ENCODE data around the gene DRC7. TPM values are rescaled to one million over a fixed set of nuclear protein-coding genes. Genes with fewer than 3 reads are reported as not detected.

Gene DRC7
- total and polyA plus RNA-seq, 10 of the 15 experiments (the other 5 are each of a cell fraction or from before 2014, with no cell fraction given): 0.06 to 0.49 (median 0.14) TPM; not detected in 4

DNA sequence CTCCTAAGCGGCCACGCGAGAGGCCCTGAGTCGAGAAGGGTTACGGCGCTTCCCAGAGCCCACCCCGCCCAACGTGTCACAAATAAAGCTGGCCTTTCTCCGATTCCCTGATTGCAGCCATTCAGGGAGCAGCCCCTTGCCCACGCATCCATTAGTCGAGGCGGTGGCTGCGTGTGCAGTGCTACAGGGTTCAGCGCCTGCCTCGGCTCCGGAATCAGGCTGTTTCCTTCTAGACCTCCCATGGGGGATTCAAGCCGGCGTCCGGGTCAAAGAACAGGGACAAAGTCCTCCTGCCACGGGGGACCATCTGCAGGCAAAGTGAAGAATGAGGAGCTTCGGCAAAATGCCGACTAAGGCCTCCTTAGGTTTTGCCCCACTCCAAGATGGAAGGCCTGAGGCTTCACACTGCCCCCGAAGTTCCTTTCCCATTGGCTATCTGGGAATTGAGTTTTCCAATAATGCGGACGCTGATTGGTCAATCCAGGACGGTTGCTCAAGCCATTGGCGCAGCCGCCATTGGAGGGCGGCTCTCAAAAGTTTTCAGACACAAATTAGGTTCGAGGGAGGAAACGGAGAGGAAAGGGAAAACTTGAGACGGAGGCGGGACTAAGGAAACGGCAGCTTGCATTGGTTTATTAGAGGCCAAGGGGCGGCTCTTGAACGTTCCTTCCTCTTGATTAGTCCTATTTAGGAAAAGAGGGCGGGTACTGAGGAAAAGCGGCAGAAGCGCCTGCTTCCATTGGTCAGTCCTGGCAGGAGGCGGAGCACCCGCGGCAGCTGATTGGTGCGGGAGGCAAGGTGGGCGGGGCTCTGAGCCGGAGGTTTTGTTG, 40.5 kb downstream of the DRC7 start (continued):
- TF ChIP-seq CTCF (IDR thresholded peaks at IDR 0.05 in 2 of 3, conservative IDR thresholded peaks at IDR 0.05 in 1 of 3; ENCODE audit: control insufficient read depth in 2 of 3, extremely low read depth in 1 of 3, insufficient read depth in 1 of 3, low read depth in 3 of 3, low read length in 3 of 3) (no peak), YY1 (IDR thresholded peaks at IDR 0.05; ENCODE audit: low read depth, low read length) (peak; percentile 99), IRF3 (IDR thresholded peaks at IDR 0.05) (peak; percentile 97), SMAD5 (IDR thresholded peaks at IDR 0.05; ENCODE audit: low read depth) (peak; percentile 39; the same call in 1 of the 2 replicates), LARP7 (IDR thresholded peaks at IDR 0.05) (0 out of 2 replicates have a peak, but pooled peaks have one; percentile 33), BACH1 (IDR thresholded peaks at IDR 0.05; ENCODE audit: borderline replicate concordance) (peak; percentile 58; the same call in 1 of the 2 replicates), FOS (IDR thresholded peaks at IDR 0.05; ENCODE audit: borderline replicate concordance, extremely low read depth, insufficient read length) (peak; percentile 92), ZBTB40 (IDR thresholded peaks at IDR 0.05; ENCODE audit: borderline replicate concordance) (peak; percentile 94), EGR1 (IDR thresholded peaks at IDR 0.05; ENCODE audit: borderline replicate concordance in 1 of 2, low read depth in 2 of 2, low read length in 2 of 2) (0 out of 3 replicates have a peak, but pooled peaks of 1 of the 2 experiments have one; percentile 60), KAT2A (conservative IDR thresholded peaks at IDR 0.05; ENCODE audit: control insufficient read depth, low read depth, low read length) (no peak), PAX5 (IDR thresholded peaks at IDR 0.05; ENCODE audit: borderline replicate concordance, low read depth, low read length) (0 out of 2 replicates have a peak, but pooled peaks have one; percentile 9), MLLT1 (IDR thresholded peaks at IDR 0.05) (peak; percentile 68), IKZF2 (IDR thresholded peaks at IDR 0.05) (no peak), ZNF207 (IDR thresholded peaks at IDR 0.05; ENCODE audit: borderline replicate concordance) (peak; percentile 57; the same call in 1 of the 2 replicates)
- TF ChIP-seq, protein P1, sequence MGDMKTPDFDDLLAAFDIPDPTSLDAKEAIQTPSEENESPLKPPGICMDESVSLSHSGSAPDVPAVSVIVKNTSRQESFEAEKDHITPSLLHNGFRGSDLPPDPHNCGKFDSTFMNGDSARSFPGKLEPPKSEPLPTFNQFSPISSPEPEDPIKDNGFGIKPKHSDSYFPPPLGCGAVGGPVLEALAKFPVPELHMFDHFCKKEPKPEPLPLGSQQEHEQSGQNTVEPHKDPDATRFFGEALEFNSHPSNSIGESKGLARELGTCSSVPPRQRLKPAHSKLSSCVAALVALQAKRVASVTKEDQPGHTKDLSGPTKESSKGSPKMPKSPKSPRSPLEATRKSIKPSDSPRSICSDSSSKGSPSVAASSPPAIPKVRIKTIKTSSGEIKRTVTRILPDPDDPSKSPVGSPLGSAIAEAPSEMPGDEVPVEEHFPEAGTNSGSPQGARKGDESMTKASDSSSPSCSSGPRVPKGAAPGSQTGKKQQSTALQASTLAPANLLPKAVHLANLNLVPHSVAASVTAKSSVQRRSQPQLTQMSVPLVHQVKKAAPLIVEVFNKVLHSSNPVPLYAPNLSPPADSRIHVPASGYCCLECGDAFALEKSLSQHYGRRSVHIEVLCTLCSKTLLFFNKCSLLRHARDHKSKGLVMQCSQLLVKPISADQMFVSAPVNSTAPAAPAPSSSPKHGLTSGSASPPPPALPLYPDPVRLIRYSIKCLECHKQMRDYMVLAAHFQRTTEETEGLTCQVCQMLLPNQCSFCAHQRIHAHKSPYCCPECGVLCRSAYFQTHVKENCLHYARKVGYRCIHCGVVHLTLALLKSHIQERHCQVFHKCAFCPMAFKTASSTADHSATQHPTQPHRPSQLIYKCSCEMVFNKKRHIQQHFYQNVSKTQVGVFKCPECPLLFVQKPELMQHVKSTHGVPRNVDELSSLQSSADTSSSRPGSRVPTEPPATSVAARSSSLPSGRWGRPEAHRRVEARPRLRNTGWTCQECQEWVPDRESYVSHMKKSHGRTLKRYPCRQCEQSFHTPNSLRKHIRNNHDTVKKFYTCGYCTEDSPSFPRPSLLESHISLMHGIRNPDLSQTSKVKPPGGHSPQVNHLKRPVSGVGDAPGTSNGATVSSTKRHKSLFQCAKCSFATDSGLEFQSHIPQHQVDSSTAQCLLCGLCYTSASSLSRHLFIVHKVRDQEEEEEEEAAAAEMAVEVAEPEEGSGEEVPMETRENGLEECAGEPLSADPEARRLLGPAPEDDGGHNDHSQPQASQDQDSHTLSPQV (IDR thresholded peaks at IDR 0.05): no peak
